ENCODE data around the gene RAB11FIP5.
"Not testable (repeated sequence)": the region's sequence is repeated elsewhere in the genome, so short reads cannot be mapped to it uniquely, and the experiment has no call there.

The RAB11FIP5 gene

DNA sequence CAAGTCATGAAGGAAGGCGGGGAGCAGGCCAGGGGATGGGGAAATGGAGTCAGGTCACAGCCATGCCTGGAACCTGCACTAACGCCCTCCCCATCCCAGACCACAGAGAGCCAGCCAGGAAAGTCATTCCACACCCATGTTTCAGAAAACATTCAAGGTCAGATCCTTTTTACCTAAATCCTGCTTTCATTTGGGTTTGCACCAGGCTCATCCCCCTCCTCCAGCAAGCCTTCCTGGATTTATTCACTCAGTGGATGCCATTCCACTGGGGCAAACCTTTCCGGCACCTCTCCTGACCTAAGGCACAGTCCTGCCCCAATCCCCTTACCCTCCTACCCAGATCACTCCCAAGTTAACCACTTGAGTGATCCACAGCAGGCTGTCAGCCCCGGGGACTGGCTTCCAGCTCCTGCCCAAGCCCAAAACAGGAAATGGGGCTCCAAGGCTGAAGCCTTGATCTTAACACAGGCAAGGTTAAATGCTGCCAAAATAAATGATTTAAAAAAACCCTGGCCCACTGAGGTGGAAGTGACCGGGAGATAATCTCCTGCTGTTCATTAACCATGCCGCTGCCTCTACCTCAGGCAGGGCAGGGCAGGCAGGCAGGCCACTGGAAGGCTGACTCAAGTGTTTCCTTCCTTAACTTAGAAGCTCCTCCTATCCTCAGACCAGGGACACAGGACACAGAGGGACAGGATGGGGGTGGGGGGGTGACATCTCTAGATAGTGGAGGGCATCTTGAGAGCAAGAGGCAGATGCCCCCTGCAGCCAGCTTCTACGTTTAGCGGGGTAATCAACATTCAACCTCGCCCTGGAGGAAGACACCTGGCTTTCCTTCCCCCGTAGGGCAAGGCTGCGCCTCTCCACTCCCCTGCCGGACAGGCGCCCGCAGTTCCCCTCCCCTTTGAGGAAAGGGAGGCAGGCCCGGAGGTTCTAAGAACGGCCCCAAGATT, 1.4 kb downstream of the RAB11FIP5 start:
- H3K4me3 ChIP-seq (ENCODE audit: low read depth, low read length), result peak overlapping the region; percentile 60

DNA sequence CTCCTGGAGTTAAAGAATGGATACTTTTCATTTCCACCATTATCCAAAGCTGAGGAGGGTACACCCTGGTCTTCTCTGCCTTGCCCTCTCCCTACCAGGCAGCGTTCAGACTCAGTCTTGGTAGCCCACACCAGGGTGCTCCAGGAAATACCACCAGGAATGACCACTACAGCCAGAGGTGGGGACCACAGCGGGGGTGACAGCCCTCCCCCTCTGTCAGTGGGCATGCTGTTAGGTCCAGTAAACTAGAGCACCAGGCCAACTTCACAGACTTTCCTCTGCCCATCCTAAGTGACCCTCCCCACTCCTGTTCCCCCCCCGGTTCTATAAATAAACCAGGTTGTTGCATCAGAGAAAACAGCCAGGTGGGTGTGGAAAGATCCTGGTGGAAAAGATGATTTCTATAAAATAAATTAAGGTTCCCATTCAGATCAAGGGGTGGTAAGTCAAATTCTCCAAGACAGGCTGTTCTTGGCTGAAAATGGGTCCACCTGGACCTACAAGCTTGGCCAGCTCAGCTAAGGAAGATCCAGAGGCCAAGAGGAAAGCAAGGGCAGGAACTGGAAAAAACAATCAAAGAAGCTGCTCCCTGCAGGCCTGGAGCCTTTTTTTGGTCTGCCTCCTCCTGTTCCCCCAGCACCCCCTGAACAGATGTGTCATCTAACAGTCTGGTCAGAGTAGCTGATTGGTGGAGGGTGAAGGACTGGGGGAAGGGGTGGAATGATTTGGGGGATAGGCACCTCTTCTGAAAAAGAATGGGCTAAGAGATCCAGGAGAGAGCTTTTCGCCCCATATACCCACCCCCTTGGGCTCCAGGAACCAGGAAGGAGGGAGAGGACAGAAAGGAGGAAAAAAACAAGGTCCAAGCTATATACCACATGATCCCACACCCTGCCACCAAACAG, 2.3 kb downstream of the RAB11FIP5 start:
- no peak overlapping the region for H3K4me3 ChIP-seq (ENCODE audit: low read depth, low read length)

GRCh38 chr2:73109431-73110167, 3.1 kb downstream of the RAB11FIP5 start:
- H3K4me3 ChIP-seq (ENCODE audit: low read depth, low read length), result no peak overlapping the region

DNA sequence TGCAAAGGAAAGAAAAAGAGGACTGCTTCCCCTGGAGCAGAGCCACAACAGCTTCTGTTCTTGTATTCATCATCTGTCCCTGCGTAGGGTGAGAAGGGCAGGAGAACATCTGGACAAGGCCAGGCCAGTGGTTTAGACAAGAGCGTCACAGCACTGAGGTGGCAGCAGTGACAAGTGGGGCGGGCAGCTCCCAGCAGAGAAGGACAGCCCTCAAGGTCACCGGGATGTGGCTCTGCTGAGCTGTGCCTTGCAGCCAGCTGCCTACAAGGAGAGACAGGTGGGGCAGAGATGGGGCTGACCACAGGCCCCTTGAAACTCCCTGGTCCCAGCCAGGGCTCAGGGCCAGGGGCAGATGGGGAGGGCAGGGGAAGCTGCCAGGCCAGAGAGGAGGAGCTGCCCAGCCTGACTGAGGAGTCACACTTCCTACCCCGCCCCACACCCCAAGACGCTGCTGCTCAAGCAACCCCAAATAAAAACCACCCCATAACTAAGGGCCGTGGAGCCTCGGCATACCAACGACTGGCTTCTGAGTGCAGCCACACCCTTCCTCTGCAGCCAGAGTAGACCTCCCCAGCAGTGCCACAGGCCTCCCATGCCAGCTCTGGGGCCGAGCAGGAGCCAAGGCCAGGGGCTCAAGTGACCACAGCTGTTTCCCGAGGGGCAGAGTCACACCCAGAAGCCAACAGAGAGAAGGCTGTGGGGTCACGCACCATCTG, 5.4 kb downstream of the RAB11FIP5 start:
- no peak overlapping the region for H3K4me3 ChIP-seq (ENCODE audit: low read depth, low read length)

DNA sequence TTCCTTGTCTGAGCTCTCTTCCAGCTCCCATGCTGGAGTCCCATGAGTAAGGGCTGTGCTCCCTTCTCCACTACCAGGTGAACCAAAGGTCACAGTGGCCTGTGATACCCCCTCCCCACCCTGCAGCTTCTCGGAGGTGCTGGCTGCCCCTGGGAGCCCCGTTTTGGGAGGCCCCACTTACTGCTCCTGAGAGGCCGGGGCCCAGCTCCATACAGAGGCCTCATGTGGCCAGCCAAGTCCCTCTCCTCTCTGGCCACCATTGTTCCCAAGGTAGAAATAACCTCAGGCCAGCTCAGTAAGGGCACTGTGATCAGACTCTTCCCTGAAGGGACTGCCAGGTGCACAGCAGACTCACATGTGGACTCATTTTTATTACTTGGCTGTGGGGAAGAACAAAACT, 6.0 kb downstream of the RAB11FIP5 start:
- no peak overlapping the region for H3K4me3 ChIP-seq (ENCODE audit: low read depth, low read length)

DNA sequence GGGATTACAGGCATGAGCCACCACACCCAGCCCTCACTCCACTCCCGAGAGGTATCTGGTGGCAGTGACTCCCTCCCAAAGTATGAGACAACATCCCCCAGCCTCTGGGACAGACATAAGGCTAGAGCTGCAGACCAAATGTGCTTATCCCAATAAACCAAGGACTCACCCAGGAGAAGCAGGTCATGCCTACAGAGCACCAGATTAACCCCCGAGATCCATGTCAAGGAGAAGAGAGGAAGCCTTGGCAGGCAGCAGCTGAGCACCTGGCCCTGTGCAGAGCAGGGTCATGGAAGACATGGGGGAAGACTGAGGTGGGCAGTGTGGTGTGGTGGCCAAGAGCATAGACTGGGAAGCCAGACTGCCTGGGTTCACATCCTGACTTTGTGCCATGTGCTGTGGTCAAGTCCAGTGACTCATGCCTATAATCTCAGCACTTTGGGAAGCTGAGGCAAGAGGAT, 7.2 kb downstream of the RAB11FIP5 start:
- no peak overlapping the region for H3K4me3 ChIP-seq (ENCODE audit: low read depth, low read length)

DNA sequence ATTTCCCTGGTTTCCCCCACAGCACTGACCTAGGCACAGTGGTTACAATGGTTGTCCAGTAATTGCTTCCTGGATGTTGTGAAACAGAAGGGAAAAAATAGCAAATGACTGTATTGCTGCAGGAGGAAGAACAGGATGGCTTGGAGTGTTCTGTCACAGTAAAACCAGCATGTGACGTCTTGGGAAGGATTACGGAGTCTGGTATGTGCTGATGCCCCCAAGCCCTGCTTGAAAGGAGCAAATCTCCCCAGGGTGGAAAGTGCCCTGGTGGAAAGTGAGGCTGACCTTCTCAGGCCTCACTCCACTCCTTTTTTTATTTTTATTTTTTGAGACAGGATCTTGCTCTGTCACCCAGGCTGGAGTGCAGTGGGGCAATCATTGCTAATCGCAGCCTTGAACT, 7.8 kb downstream of the RAB11FIP5 start:
- no peak overlapping the region for H3K4me3 ChIP-seq (ENCODE audit: low read depth, low read length)

- no peak overlapping the region for H3K4me3 ChIP-seq (ENCODE audit: low read depth, low read length)
These were observed 9.7 kb downstream of the RAB11FIP5 start for GRCh38 chr2:73103018-73103542.

DNA sequence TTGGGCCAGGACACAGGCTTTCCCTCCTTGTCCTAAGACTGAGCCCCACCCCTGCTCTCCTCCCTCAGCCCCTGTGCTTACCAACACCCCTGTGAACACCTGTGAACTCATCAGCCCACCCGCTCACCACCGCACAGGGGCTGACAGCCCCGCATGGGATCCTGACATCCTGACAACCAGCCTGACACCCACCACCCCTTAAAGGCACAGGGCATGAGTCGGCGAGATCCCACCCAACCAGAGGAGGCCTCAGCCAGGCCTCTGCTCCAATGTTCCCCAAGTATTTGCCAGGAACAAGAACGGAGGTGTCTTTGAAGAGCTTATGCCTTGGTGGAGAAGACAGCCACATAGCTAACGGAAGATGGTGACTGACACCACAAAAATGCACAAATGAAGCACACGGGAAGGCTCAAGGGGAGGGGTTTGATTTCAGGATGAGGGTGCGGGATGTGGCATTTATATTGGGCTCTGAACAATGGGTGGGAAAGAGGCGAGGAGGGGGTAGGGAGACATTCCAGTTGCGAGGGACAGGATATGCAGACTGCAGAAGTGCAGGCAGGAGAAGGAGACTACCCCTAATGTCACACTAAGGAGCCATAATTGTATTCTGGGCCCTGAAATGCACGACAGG, 11.0 kb downstream of the RAB11FIP5 start:
- H3K4me3 ChIP-seq (ENCODE audit: low read depth, low read length), result no peak overlapping the region

DNA sequence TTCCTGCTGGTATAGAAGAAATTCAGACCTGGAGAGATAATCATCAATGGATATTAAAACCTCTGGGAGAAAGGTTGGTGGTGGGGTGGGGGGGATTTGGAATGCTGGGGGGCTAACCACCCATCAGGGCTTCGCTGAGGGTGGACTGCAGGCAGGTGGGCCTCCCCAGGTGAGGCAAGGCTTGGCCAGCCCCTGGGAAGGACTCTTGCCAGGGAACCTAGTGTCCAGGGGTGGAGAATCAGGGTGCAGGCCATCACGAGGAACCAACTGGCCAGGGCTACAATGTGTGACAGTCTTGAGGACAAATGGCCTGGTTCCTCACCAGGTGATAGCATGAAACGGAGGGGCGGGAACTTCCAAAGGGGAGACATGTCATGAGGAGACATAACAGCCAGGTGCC, 11.8 kb downstream of the RAB11FIP5 start:
- no peak overlapping the region for H3K4me3 ChIP-seq (ENCODE audit: low read depth, low read length)

DNA sequence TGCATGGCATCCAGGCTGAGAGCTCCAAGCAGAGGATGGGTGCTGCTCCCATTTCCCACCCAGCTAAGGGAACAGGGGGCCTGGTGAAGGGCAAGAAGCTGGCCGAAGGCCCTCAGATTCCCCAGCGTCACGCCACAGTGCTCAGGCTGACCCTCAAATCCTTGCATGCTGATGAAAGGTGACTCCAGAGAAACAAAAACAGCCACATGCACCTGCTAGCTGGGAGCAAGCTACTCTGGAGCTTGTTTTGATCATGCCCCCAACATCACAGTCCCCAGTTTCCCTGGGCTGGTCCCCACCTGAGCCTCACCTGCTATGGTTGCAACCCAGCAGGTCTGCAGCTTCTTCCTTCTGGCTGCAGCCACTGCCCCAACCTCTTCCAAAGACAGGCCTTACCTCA, 13.3 kb downstream of the RAB11FIP5 start:
- no peak overlapping the region for H3K4me3 ChIP-seq (ENCODE audit: low read depth, low read length)

DNA sequence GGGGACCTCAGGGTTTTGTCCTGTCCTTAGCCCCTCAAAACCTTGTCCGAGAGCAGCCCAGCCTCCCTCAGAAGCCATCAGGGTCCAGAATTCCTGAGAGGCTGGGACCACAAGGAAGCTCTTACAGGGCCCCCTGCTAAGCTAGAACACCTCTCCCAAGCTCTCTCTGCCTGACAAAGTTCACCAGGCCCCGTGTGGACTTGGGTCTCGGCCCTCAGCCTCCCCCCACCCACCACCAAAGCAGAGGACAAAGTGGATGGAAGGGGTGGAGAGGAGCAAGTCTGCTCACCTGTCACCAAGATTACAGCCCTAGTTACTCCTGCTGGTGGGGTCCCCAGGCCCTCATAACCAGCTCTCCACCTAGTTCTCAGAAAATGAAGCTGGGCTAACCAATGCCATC, 16.8 kb downstream of the RAB11FIP5 start:
- no peak overlapping the region for H3K4me3 ChIP-seq (ENCODE audit: low read depth, low read length)

DNA sequence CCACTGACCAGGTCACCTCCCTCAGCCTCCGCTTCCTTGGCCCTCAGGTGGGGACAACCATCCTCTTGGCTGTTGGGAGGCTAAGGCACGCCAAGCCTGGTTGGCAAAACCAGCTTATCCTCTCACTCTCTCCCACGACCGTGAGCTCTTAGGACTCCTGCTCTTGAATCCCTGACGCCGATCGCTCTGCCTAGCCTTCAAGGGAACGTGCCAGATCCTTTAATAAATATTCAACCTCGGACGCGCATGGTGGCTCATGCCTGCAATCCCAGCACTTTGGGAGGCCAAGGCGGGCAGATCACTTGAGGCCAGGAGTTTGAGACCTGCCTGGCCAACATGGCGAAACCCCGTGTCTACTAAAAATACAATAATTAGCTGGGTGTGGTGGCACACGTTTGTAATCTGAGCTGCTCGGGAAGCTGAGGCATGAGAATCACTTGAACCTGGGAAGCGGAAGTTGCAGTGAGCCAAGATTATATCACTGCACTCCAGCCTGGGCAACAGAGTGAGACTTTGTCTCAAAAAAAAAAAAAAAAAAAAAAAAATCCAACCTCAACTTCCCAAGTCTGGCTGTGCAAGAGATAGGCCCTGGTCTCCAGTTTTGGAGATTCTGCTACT, 19.0 kb downstream of the RAB11FIP5 start:
- not testable (repeated sequence) for H3K4me3 ChIP-seq (ENCODE audit: low read depth, low read length)

DNA sequence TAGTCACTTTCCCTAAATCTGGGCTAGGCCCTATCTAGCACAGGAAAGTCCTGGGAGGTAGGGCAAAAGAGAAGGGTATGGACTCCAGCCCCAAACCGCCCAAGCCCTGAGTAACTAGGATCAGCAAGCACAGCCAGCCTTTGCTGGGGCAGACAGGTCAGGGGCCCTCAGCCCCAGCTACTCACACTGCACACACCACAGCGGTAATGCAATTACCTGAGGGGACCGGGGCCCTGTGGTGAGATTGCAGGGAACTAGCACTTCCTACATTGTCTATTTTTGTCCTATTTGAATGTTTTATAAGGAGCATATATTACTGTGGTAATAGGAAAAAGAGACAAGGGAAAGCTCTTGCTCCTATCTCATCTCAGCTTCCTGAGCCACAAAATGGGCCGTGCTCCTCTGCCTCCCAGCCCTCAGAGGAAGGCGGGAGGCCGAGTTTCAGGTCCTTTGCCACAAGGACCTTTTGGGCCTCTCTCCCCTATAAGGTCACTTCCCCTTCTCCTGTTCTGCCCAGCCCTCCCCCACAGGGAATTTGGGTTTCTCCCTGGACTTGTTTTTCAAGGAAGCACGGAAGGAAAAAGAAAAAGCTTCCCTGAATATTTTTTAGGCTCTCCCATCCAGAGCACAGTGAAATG, 20.5 kb downstream of the RAB11FIP5 start:
- no peak overlapping the region for H3K4me3 ChIP-seq (ENCODE audit: low read depth, low read length)

- no peak overlapping the region for H3K4me3 ChIP-seq (ENCODE audit: low read depth, low read length)
These were observed 21.1 kb downstream of the RAB11FIP5 start for GRCh38 chr2:73091696-73092095.

- H3K4me3 ChIP-seq (ENCODE audit: low read depth, low read length), result no peak overlapping the region
These were observed 21.6 kb downstream of the RAB11FIP5 start for GRCh38 chr2:73091164-73091563.

DNA sequence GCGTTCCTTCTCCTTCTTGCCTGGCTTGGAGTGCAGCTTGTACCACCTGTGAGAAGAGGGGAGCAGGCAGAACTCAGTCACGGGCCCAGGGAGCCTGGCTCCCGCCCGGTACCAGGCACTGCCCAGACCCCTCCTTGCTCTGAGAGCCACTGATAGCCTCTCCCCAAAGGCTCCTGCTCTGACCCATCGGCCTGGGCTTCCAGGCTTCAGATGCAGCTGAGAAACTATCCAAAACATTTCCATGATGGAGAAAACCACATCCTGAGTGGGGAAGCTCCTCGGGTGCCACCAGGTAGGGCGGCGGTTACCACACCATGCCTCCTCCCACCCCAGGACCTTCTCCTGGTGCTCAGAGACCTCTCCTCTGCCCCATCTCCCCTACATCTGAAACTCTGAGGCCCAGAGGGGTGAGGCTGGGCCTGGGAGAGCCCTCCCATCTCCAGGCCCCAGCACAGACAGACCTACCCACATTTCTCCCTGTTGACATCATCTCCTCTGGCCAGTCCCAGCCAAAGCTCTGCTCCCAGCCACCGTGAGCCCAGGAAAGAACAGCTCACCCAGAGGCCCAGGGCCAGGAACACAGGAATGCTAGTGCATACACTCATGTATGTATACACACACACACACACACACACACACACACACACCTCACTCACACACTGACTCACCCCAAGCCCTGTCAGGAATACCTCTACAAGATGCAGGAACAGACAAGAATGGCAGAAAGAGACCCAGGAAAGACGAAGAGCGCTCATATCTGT, 23.3 kb downstream of the RAB11FIP5 start:
- no peak overlapping the region for H3K4me3 ChIP-seq (ENCODE audit: low read depth, low read length)

- no peak overlapping the region for H3K4me3 ChIP-seq (ENCODE audit: low read depth, low read length)
These were observed 24.0 kb downstream of the RAB11FIP5 start for GRCh38 chr2:73088703-73089102.
